ENCODE measurements around the gene ANKRD17.

ANKRD17 gene

DNA sequence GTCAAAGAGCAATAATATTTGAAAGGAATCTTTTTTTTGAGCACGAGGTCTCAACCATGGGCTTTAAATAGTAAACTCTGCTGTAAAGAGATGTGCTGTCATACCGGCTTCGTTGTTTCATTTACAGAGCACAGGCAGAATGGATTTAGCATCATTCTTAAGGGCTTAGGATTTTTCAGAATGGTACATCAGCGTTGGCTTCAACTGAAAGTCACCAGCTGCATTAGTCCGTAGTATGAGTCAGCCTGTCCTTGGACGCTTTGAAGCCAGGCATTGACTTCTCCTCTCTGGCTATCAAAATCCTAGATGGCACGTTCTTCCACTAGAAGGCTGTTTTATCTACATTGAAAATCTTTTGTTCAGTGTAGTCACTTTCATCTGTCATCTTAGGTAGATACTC, 212.7 kb downstream of the ANKRD17 start:
- DNase-seq, result no peak

DNA sequence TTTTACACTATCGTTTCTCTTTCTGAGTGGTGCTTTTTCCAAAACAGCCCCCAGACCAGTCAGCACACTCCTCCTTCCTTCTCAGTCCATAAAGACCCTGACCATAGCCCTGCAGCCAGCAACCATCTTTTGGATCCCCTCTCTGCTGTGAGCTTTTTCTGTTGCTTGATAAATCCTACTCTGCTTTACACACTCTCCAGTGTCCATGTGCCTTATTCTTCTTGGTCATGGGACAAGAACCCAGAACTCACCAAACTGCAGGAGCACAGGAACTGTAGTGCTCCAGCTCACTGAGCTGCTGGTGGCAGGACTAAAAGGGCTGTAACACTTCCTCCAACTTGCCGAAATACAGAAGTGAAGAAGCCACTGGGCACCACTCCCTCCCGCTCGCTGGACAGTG, 221.5 kb downstream of the ANKRD17 start:
- no peak for DNase-seq

DNA sequence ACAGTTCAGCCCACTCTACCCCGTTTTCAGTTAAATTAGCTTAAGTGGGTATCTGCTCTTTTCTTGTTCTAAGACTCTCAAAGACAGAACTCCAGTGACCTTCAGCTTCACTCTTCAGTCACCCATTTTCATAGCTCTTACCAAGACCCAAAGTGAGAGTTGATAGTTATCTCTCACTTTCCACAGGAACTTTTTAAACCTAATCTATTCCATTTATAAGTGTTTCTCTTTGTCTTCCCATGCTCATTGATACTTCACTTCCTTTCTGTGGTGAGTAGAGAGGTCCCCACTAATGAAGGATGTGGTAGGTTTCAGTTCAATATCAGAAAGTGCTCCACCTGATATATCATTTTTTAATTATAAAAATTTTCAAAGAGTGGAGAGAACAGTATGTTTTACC, 222.5 kb downstream of the ANKRD17 start:
- DNase-seq, result no peak

DNA sequence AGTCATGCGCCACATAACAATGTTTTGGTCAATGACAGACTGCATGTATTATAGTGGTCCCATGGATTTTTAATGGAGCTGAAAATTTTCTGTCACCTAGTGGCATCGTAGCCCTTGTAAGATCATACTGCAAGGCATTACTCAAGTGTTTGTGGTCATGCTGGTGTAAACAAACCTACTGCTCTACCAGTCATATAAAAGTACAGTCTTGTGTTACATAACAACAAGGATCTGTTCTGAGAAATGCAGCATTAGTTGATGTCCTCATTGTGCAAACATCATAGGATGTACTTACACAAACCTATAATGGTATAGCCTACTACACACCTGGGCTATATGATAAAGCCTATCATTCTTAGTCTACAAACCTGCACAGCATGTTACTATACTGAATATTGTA, 223.7 kb downstream of the ANKRD17 start:
- DNase-seq, result no peak

DNA sequence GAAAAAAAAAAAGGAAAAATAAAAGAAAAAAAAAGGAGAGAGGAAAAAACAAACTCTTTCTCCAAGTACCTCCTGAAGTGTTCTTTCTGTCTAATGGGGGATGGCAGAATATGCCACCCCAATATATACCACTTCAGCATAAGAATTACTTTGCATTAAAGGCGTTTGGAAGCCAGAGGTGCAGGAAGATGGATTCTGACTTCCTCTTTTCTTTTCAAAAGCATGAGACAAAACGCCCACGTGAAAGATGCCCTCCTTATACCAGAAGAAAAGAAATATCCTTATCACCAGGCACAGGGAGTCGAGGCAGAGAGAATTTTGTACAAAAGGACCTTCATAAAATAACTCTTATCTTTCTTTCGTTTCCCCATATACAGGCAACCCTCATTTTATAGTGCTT, 230.0 kb downstream of the ANKRD17 start:
- DNase-seq, result no peak

Data from NCI-H524 (cell line).